SK-N-SH (cell line): ENCODE measurements around the gene ZNF655.

Experiments used
- CHD2 ChIP-seq: fragments of 150-350 bp; IDR thresholded peaks from 2 replicates; pipeline ENCODE4 v1.6.1; 2018; ENCODE audit warnings: low read length; ENCODE audit not compliant: partially characterized antibody
- CTCF ChIP-seq: fragments of 200-600 bp; sonication (generic); IDR thresholded peaks from 2 replicates; pipeline ENCODE4 v1.6.1; 2017; ENCODE audit warnings: antibody characterized with exemption, mild to moderate bottlenecking, moderate library complexity
- ELF1 ChIP-seq: IDR thresholded peaks from 2 replicates; pipeline ENCODE4 v1.4.0; 2012
- EZH2phosphoT487 ChIP-seq: fragments of 200-600 bp; sonication (generic); IDR thresholded peaks from 2 replicates; pipeline ENCODE4 v1.6.1; 2017; ENCODE audit warnings: low read depth, mixed run types, mild to moderate bottlenecking, antibody characterized with exemption, moderate library complexity, borderline replicate concordance
- FOXJ3 ChIP-seq: sonication (generic); formaldehyde crosslinking; IDR thresholded peaks from 2 replicates; pipeline ENCODE4 v1.5.1; 2020; ENCODE audit warnings: mild to moderate bottlenecking, missing genetic modification reagents
- GABPA ChIP-seq: IDR thresholded peaks from 2 replicates; pipeline ENCODE4 v1.4.0; 2012; ENCODE audit warnings: low read depth, mild to moderate bottlenecking
- MAX ChIP-seq: IDR thresholded peaks from 2 replicates; pipeline ENCODE4 v1.4.0; 2012; ENCODE audit warnings: low read depth
- NRF1 ChIP-seq: IDR thresholded peaks from 2 replicates; pipeline ENCODE4 v1.6.1; 2012; ENCODE audit warnings: low read depth, mild to moderate bottlenecking, low read length
- RAD21 ChIP-seq: IDR thresholded peaks from 2 replicates; pipeline ENCODE4 v1.6.1; 2012; ENCODE audit warnings: mild to moderate bottlenecking, low read length
- RCOR1 ChIP-seq: fragments of 150-350 bp; IDR thresholded peaks from 2 replicates; pipeline ENCODE4 v1.6.1; 2017; ENCODE audit warnings: antibody characterized with exemption, low read length
- TAF1 ChIP-seq: IDR thresholded peaks from 2 replicates; pipeline ENCODE4 v1.6.1; 2012; ENCODE audit warnings: low read depth, mild to moderate bottlenecking, low read length, moderate library complexity, borderline replicate concordance
- YY1 ChIP-seq: IDR thresholded peaks from 2 replicates; pipeline ENCODE4 v1.4.0; 2012; ENCODE audit warnings: low read depth, mild to moderate bottlenecking

GRCh38 chr7:99539213-99539811 lies 19.1 kb upstream of the ZNF655 start:
- TF ChIP-seq NRF1 (no peak), CTCF (no peak), MAX (no peak), FOXJ3 (CRISPR knock-in tag) (no peak), ELF1 (no peak), CHD2 (no peak), RAD21 (no peak), GABPA (no peak), TAF1 (no peak), YY1 (no peak), EZH2phosphoT487 (no peak), RCOR1 (no peak)
